GM21619 (cell line): ENCODE measurements around the gene LCP2.

Source experiments
- ATAC-seq: cut with Tn5 transposase; IDR thresholded peaks from one replicate; pipeline ENCODE4 v1.9.1; 2021; ENCODE audit not compliant: unreplicated experiment

LCP2 gene

GRCh38 chr5:170296935-170297588 is 515 bp downstream of the LCP2 start:
- peak; percentile 58 for ATAC-seq

- no peak for ATAC-seq
Observed at GRCh38 chr5:170296036-170296934, 1.3 kb downstream of the LCP2 start.

GRCh38 chr5:170294556-170294955 is 3.0 kb downstream of the LCP2 start:
- ATAC-seq = no peak

DNA sequence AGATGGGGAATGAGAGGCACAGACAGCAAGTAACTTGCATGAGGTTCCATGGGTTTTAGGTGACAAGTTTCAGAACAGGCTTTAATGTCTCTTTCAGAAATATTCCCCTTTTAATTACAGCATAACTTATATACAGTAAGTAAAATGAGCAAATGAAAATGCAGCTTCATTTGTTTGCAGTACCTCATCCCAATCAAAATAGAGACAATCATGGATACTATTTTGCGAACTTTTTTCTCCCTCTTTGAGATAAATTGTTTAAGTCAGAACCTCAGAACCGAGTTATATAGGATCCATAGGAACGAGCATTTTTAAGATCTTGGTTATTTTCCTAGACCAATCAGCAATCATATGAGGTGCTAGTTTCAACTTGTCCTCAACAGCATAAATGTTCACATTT is 3.5 kb downstream of the LCP2 start:
- ATAC-seq = no peak

- peak; percentile 76 for ATAC-seq
Observed at GRCh38 chr5:170293273-170293672, 4.3 kb downstream of the LCP2 start.

- ATAC-seq = no peak
Observed at GRCh38 chr5:170292179-170293104, 5.1 kb downstream of the LCP2 start.

GRCh38 chr5:170290498-170290897 is 7.1 kb downstream of the LCP2 start:
- ATAC-seq = no peak

- ATAC-seq = no peak
Observed at GRCh38 chr5:170289764-170290163, 7.8 kb downstream of the LCP2 start.

DNA sequence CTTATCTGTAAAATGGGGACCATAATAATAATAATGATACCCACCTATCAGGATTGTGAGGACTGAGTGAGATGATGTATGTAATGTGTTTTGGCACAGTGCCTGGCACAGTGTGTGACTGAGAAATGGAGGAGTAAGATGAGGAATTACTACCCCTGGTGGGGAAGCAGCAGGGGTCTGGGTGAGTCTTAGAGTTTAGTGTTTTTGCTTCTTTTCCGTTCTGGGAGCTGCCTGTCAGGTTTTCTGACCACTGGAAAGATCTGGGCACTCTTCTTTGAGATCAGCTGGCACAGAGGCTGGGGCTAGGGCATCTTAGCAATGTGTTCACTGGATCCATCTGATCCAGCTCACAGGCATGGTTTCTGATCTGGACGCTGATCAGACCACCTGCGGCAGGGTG is 8.5 kb downstream of the LCP2 start:
- ATAC-seq = no peak

GRCh38 chr5:170288551-170288950 is 9.0 kb downstream of the LCP2 start:
- no peak for ATAC-seq

- no peak for ATAC-seq
Observed at GRCh38 chr5:170288151-170288550, 9.4 kb downstream of the LCP2 start.

GRCh38 chr5:170287532-170287931 is 10.0 kb downstream of the LCP2 start:
- ATAC-seq = no peak

- ATAC-seq = no peak
Observed at GRCh38 chr5:170286386-170286925, 11.1 kb downstream of the LCP2 start.

- ATAC-seq = no peak
Observed at GRCh38 chr5:170285181-170285580, 12.4 kb downstream of the LCP2 start.

GRCh38 chr5:170284231-170284630 is 13.3 kb downstream of the LCP2 start:
- ATAC-seq = no peak

DNA sequence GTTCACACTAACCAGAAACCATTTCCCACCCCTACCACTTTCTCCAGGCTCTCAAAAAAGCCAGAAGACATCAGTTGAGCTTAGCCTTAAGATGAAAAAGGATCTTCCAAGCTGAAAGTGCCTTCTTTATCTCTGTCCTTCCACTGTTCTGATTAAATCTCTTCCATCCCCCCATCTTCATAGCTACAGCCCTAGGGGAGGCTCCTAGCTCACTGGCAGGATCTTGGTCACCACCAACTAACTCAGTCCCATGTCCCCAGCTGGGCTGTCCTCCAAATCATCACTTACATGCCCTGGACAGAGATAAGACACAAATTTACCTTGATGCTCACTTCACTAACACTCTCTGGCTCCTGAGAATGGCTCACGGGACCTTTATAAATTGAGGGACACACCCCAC is 14.3 kb downstream of the LCP2 start:
- ATAC-seq = no peak

GRCh38 chr5:170280011-170280493 is 17.5 kb downstream of the LCP2 start:
- no peak for ATAC-seq

- ATAC-seq = no peak
Observed at GRCh38 chr5:170279459-170279817, 18.1 kb downstream of the LCP2 start.

- peak; percentile 89 for ATAC-seq
Observed at GRCh38 chr5:170278611-170279458, 18.7 kb downstream of the LCP2 start.

GRCh38 chr5:170277867-170278281 is 19.7 kb downstream of the LCP2 start:
- ATAC-seq = no peak
